Astrocyte (in vitro differentiated cells and primary cell): ENCODE measurements around the gene LRRC57.

Experiments used
- EZH2 ChIP-seq: IDR thresholded peaks from 2 replicates; pipeline ENCODE4 v1.6.1; 2012; ENCODE audit warnings: mild to moderate bottlenecking, low read length, inconsistent platforms; ENCODE audit not compliant: insufficient read depth
- TF ChIP-seq, protein P1 (sequence below): IDR thresholded peaks from 2 replicates; pipeline ENCODE4 v1.5.1; 2011; ENCODE audit warnings: low read depth, mild to moderate bottlenecking, inconsistent platforms, low read length, moderate library complexity; ENCODE audit not compliant: insufficient read depth

GRCh38 chr15:42547918-42548248, 710 bp downstream of the LRRC57 start:
- TF ChIP-seq, protein P1, sequence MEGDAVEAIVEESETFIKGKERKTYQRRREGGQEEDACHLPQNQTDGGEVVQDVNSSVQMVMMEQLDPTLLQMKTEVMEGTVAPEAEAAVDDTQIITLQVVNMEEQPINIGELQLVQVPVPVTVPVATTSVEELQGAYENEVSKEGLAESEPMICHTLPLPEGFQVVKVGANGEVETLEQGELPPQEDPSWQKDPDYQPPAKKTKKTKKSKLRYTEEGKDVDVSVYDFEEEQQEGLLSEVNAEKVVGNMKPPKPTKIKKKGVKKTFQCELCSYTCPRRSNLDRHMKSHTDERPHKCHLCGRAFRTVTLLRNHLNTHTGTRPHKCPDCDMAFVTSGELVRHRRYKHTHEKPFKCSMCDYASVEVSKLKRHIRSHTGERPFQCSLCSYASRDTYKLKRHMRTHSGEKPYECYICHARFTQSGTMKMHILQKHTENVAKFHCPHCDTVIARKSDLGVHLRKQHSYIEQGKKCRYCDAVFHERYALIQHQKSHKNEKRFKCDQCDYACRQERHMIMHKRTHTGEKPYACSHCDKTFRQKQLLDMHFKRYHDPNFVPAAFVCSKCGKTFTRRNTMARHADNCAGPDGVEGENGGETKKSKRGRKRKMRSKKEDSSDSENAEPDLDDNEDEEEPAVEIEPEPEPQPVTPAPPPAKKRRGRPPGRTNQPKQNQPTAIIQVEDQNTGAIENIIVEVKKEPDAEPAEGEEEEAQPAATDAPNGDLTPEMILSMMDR = no peak
- no peak for TF ChIP-seq EZH2
